H1 (cell line): ENCODE results near the gene MAP2K2. TPM values are rescaled to one million over a fixed set of nuclear protein-coding genes. Genes with fewer than 3 reads are reported as not detected.

ENCODE experiments used
- CTCF ChIA-PET: fragments of 300-600 bp; sonication (Branson Sonifier 250); formaldehyde crosslinking; loops from one replicate; lab custom pipeline; 2021; ENCODE audit not compliant: partially characterized antibody; lab: Charles Lee
- POLR2A ChIA-PET: fragments of 300-600 bp; sonication (Branson Sonifier 250); formaldehyde crosslinking; loops from one replicate; lab custom pipeline; 2021; ENCODE audit warnings: inconsistent platforms; ENCODE audit not compliant: partially characterized antibody; lab: Charles Lee
- DNase-seq, 2 experiments: peaks; one replicate each; pipeline versions ENCODE4 v3.0.0 to v3.0.0-alpha.2; 2010 to 2022; ENCODE audit warnings: low spot score in 2 of 2, low read depth in 1 of 2, mixed read lengths in 1 of 2
- FAIRE-seq: peaks from 2 replicates; lab custom pipeline; 2011; peaks lifted over from hg19 to GRCh38; lab: Jason Lieb, UNC
- H2AFZ ChIP-seq: 2 replicates; pipeline ENCODE4 v1.8.1; 2012; ENCODE audit warnings: low read length, inconsistent platforms
- H2AK5ac ChIP-seq: 2 replicates; pipeline ENCODE4 v1.6.1; 2013; ENCODE audit warnings: low read depth, low read length
- H2BK120ac ChIP-seq: replicated peaks from 2 replicates; pipeline ENCODE3; 2013; ENCODE audit warnings: low read depth, low read length, inconsistent platforms
- H2BK12ac ChIP-seq: 2 replicates; pipeline ENCODE4 v1.6.1; 2013; ENCODE audit warnings: low read depth, low read length
- H2BK15ac ChIP-seq: 2 replicates; pipeline ENCODE4 v1.6.1; 2013; ENCODE audit warnings: low read length
- H2BK20ac ChIP-seq: 2 replicates; pipeline ENCODE4 v1.6.1; 2013; ENCODE audit warnings: low read length
- H2BK5ac ChIP-seq: 2 replicates; pipeline ENCODE4 v1.6.1; 2013; ENCODE audit warnings: low read depth, low read length
- H3K14ac ChIP-seq: 2 replicates; pipeline ENCODE4 v1.6.1; 2013; ENCODE audit warnings: inconsistent platforms; ENCODE audit not compliant: insufficient read length
- H3K18ac ChIP-seq: 2 replicates; pipeline ENCODE4 v1.6.1; 2013; ENCODE audit warnings: low read length; ENCODE audit errors: extremely low read depth
- H3K23ac ChIP-seq: 2 replicates; pipeline ENCODE4 v1.6.1; 2013; ENCODE audit warnings: inconsistent platforms; ENCODE audit not compliant: insufficient read length
- H3K23me2 ChIP-seq: 2 replicates; pipeline ENCODE4 v1.6.1; 2013; ENCODE audit warnings: low read depth, low read length
- H3K27ac ChIP-seq: 2 replicates; pipeline ENCODE4 v1.6.1; 2011; ENCODE audit warnings: low read depth, low read length, inconsistent platforms
- H3K27me3 ChIP-seq, 4 experiments: replicated peaks in 1 of 4; 1 replicate in 1 of 4; 2 replicates in 3 of 4; pipeline versions ENCODE4 v1.6.1 to v1.8.1; 2011 to 2013; ENCODE audit warnings: low read length in 3 of 4, mild to moderate bottlenecking in 3 of 4, inconsistent platforms in 2 of 4, mixed read lengths in 2 of 4, moderate library complexity in 1 of 4; ENCODE audit not compliant: control insufficient read depth in 3 of 4, insufficient read depth in 3 of 4; ENCODE audit errors: extremely low read depth in 1 of 4
- H3K36me3 ChIP-seq, 4 experiments: 2 replicates each; pipeline versions ENCODE4 v1.6.1 to v1.8.1; 2011 to 2013; ENCODE audit warnings: mild to moderate bottlenecking in 4 of 4, low read length in 3 of 4, moderate library complexity in 2 of 4, control low read depth in 1 of 4, inconsistent platforms in 1 of 4; ENCODE audit not compliant: insufficient read depth in 4 of 4, control insufficient read depth in 2 of 4
- H3K4ac ChIP-seq: replicated peaks from 2 replicates; pipeline ENCODE3; 2013; ENCODE audit warnings: low read length, low read depth, mixed read lengths, inconsistent platforms; ENCODE audit not compliant: insufficient read length
- H3K4me1 ChIP-seq, 4 experiments: replicated peaks in 1 of 4; 1 replicate in 1 of 4; 2 replicates in 3 of 4; pipeline versions ENCODE4 v1.6.1 to v1.8.1; 2011 to 2013; ENCODE audit warnings: low read length in 3 of 4, inconsistent platforms in 2 of 4, mixed read lengths in 1 of 4; ENCODE audit not compliant: insufficient read depth in 4 of 4, control insufficient read depth in 3 of 4
- H3K4me2 ChIP-seq, 2 experiments: 2 replicates each; pipeline versions ENCODE4 v1.6.1 to v1.8.1; 2011 to 2013; ENCODE audit warnings: low read depth in 2 of 2, low read length in 2 of 2, control low read depth in 1 of 2, inconsistent platforms in 1 of 2, mild to moderate bottlenecking in 1 of 2; ENCODE audit not compliant: insufficient read depth in 1 of 2
- H3K4me3 ChIP-seq, 4 experiments: fragments of 200-600, 300-600 bp in 1 of 4; sonication (generic), shearing (Covaris generic), sonication (Bioruptor Twin) in 1 of 4; 2 replicates each; pipeline versions ENCODE4 v1.5.1 to v1.8.1; 2011 to 2016; ENCODE audit warnings: low read length in 4 of 4, low read depth in 3 of 4, control low read depth in 2 of 4, inconsistent platforms in 2 of 4, mild to moderate bottlenecking in 2 of 4, mixed read lengths in 1 of 4, moderate library complexity in 1 of 4; ENCODE audit not compliant: insufficient read depth in 2 of 4; ENCODE audit errors: extremely low read depth in 1 of 4
- H3K56ac ChIP-seq: replicated peaks from 2 replicates; pipeline ENCODE3; 2013; ENCODE audit warnings: low read depth, mild to moderate bottlenecking, mixed read lengths, low read length, inconsistent platforms; ENCODE audit not compliant: insufficient read length
- H3K79me1 ChIP-seq: 2 replicates; pipeline ENCODE4 v1.6.1; 2013; ENCODE audit warnings: low read depth, low read length, control low read depth
- H3K79me2 ChIP-seq, 2 experiments: 2 replicates each; pipeline versions ENCODE4 v1.6.1 to v1.8.1; 2012 to 2013; ENCODE audit warnings: low read length in 2 of 2, mild to moderate bottlenecking in 2 of 2, inconsistent platforms in 1 of 2; ENCODE audit not compliant: insufficient read depth in 2 of 2, control insufficient read depth in 1 of 2
- H3K9ac ChIP-seq, 4 experiments: replicated peaks in 1 of 4; 1 replicate in 1 of 4; 2 replicates in 3 of 4; pipeline versions ENCODE4 v1.6.1 to v1.8.1; 2011 to 2013; ENCODE audit warnings: low read depth in 3 of 4, low read length in 3 of 4, control low read depth in 2 of 4, mild to moderate bottlenecking in 2 of 4, moderate library complexity in 2 of 4, inconsistent platforms in 1 of 4; ENCODE audit errors: extremely low read depth in 1 of 4
- H3K9me3 ChIP-seq, 2 experiments: 2 replicates each; pipeline versions ENCODE4 v1.6.1 to v1.8.1; 2012 to 2013; ENCODE audit warnings: mild to moderate bottlenecking in 2 of 2, moderate library complexity in 2 of 2, control low read depth in 1 of 2, inconsistent platforms in 1 of 2, low read depth in 1 of 2, low read length in 1 of 2, mixed read lengths in 1 of 2; ENCODE audit not compliant: insufficient read depth in 2 of 2
- H4K20me1 ChIP-seq, 2 experiments: replicated peaks in 1 of 2; 2 replicates each; pipeline versions ENCODE3 to v1.8.1; 2011 to 2013; ENCODE audit warnings: inconsistent platforms in 2 of 2, low read length in 2 of 2, mild to moderate bottlenecking in 1 of 2; ENCODE audit not compliant: insufficient read depth in 2 of 2, control insufficient read depth in 1 of 2
- H4K5ac ChIP-seq: 2 replicates; pipeline ENCODE4 v1.6.1; 2013; ENCODE audit warnings: low read length, low read depth, mixed read lengths, inconsistent platforms; ENCODE audit not compliant: insufficient read length
- H4K8ac ChIP-seq: 2 replicates; pipeline ENCODE4 v1.8.0; 2013; ENCODE audit warnings: mild to moderate bottlenecking, moderate library complexity, low read length, inconsistent platforms; ENCODE audit not compliant: insufficient read depth; ENCODE audit errors: extremely low read depth
- H4K91ac ChIP-seq: replicated peaks from 2 replicates; pipeline ENCODE3; 2013; ENCODE audit warnings: low read length, mixed read lengths, inconsistent platforms; ENCODE audit not compliant: insufficient read length
- EGR1 ChIP-seq: IDR thresholded peaks from 2 replicates; pipeline ENCODE4 v1.6.1; 2011; ENCODE audit warnings: low read depth, low read length, borderline replicate concordance
- WGBS, 2 experiments: shearing (Covaris generic) in 1 of 2; methylation state at CpG; one replicate each; pipeline versions ENCODE4 v1.1.6 to v1.1.7; 2013 to 2015; ENCODE audit warnings: low lambda C conversion rate in 2 of 2, mixed read lengths in 2 of 2, inconsistent platforms in 1 of 2, low coverage in 1 of 2, missing lambda C conversion rate in 1 of 2; ENCODE audit not compliant: insufficient replicate concordance in 2 of 2, insufficient coverage in 1 of 2, insufficient read length in 1 of 2; ENCODE audit errors: extremely low coverage in 1 of 2, missing lambda C conversion rate in 1 of 2; 5-methylcytosine and 5-hydroxymethylcytosine counted together
- polyA plus RNA-seq, 7 experiments: library from polyadenylated mRNA; depleted of rRNA in 3 of 7; stranded (reverse) in 5 of 7; unstranded in 2 of 7; fragments of >200 nt in 5 of 7; fragments of 200-250 nt in 2 of 7; gene quantifications; 1 replicate in 5 of 7; 2 replicates in 1 of 7; 4 replicates in 1 of 7; pipeline versions ENCODE4 v1.2.1 to v1.2.3, GENCODE V29; 2011 to 2013; ENCODE audit warnings: missing spikeins in 2 of 7, mixed read lengths in 2 of 7
- total RNA-seq: library from RNA; stranded (reverse); fragmentation: NEBNext Ultra II Directional; extraction: Animal tissue kit (Norgen Biotek cat#: 25700); gene quantifications from 2 replicates; pipeline ENCODE4 v1.2.1, GENCODE V29; 2021

Gene MAP2K2
- total and polyA plus RNA-seq, 2 of the 8 experiments (the other 6 are each of a cell fraction or from before 2014, with no cell fraction given), result 111 to 162 TPM

GRCh38 chr19:4086411-4086867 is 37.5 kb downstream of the MAP2K2 start:
- Histone ChIP-seq H3K79me1 (no peaks in the 10 kb centered on the region), H2BK20ac (no peak overlapping the region), H3K27ac (no peak overlapping the region), H3K9me3 (no peaks in the 10 kb centered on the region), H3K23ac (no peak overlapping the region), H3K14ac (no peak overlapping the region), H4K91ac (no peak overlapping the region), H3K4ac (no peak overlapping the region), H3K23me2 (peaks cover 4% of the 10 kb centered on the region; the same call in 1 of the 2 replicates), H2AFZ (no peak overlapping the region), H2AK5ac (no peak overlapping the region), H2BK120ac (no peak overlapping the region), H3K79me2 (no peaks in the 10 kb centered on the region)
- WGBS, 2 experiments, result 84% methylated on average over 11 of the region's 17 CpGs; no CpG with 5 or more reads in 1 of the 2 experiments
- CTCF ChIA-PET, result interaction anchor here (1.0 kb wide), 1 partner anchor 10 kb away, joined by 4 read pairs; no protein-coding TSS in a partner anchor
- POLR2A ChIA-PET, result interaction anchor here (0.8 to 2.0 kb wide), 10 partner anchors 10 to 101 kb away, joined by 3 to 8 read pairs (median 4); partner anchors contain the start of gene EEF2
- DNase-seq, result no peak
- no peak for TF ChIP-seq EGR1
- TF ChIP-seq, all 59 proteins: peak for 0
- no peak overlapping the region for H3K4me2 ChIP-seq
- peaks cover 0 to 3% of the 10 kb centered on the region in 2 experiments for H4K20me1 ChIP-seq
- H4K8ac ChIP-seq, result no peak overlapping the region
- no peaks in the 10 kb centered on the region for H3K27me3 ChIP-seq
- FAIRE-seq, result no peak
- no peak overlapping the region for H3K9ac ChIP-seq
- no peak overlapping the region for H3K56ac ChIP-seq
- H3K4me1 ChIP-seq, result peaks cover 0 to 5% (median 1%) of the 10 kb centered on the region in 4 experiments; a peak in 2 of 7 replicates
- H3K36me3 ChIP-seq, result peaks cover 0 to 16% (median 5%) of the 10 kb centered on the region in 4 experiments; a peak in 2 of 8 replicates
- H4K5ac ChIP-seq, result no peak overlapping the region
- no peak overlapping the region for H2BK12ac ChIP-seq
- no peak overlapping the region for H3K18ac ChIP-seq
- no peak overlapping the region for H3K4me3 ChIP-seq
- no peak overlapping the region for H2BK15ac ChIP-seq
- H2BK5ac ChIP-seq, result no peak overlapping the region
